Astrocyte of the cerebellum (primary cell): ENCODE results near the gene TEX48.

Experiments
- DNase-seq: peaks from one replicate; pipeline ENCODE4 v3.0.0-alpha.2; 2011; ENCODE audit warnings: low read depth
- H3K4me3 ChIP-seq: 2 replicates; pipeline ENCODE4 v1.5.1; 2011; ENCODE audit warnings: mild to moderate bottlenecking, low read depth, low read length, moderate library complexity
- in situ Hi-C: cut with HindIII; loops from 2 replicates; pipeline ENCODE4 v1.10.0; 2017; ENCODE audit warnings: low sequenced_read_pairs
- TF ChIP-seq, protein P1 (sequence below): IDR thresholded peaks from 2 replicates; pipeline ENCODE4 v1.5.1; 2012; ENCODE audit warnings: low read length, low read depth, moderate library complexity, mild to moderate bottlenecking; ENCODE audit errors: missing control alignments

Gene TEX48

DNA sequence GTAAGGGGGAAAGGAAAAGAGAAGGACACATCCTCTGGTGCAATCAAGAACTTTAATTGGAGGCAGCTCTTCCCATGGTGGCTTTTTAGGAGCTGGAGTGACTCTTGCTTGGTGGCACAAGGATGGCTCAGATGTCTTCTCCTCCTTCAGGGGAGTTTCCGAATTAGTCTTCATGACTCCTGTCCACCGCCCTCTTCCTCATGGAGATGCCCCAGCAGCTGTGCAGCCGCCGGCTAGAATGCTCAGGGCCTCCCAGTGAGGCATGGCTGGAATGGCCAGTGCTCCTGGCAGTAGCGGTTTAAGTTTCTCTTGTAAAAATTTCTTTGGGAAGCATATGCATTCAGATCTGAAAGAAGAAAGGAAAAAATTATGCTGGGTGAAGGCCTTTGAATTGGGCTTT, 15.6 kb downstream of the TEX48 start:
- no peak overlapping the region for H3K4me3 ChIP-seq
- TF ChIP-seq, protein P1, sequence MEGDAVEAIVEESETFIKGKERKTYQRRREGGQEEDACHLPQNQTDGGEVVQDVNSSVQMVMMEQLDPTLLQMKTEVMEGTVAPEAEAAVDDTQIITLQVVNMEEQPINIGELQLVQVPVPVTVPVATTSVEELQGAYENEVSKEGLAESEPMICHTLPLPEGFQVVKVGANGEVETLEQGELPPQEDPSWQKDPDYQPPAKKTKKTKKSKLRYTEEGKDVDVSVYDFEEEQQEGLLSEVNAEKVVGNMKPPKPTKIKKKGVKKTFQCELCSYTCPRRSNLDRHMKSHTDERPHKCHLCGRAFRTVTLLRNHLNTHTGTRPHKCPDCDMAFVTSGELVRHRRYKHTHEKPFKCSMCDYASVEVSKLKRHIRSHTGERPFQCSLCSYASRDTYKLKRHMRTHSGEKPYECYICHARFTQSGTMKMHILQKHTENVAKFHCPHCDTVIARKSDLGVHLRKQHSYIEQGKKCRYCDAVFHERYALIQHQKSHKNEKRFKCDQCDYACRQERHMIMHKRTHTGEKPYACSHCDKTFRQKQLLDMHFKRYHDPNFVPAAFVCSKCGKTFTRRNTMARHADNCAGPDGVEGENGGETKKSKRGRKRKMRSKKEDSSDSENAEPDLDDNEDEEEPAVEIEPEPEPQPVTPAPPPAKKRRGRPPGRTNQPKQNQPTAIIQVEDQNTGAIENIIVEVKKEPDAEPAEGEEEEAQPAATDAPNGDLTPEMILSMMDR, result no peak
- no peak for DNase-seq
- in situ Hi-C loops, result loop anchor here (5.0 to 25.0 kb wide), 2 partner anchors 261 to 346 kb away; no protein-coding TSS in a partner anchor

DNA sequence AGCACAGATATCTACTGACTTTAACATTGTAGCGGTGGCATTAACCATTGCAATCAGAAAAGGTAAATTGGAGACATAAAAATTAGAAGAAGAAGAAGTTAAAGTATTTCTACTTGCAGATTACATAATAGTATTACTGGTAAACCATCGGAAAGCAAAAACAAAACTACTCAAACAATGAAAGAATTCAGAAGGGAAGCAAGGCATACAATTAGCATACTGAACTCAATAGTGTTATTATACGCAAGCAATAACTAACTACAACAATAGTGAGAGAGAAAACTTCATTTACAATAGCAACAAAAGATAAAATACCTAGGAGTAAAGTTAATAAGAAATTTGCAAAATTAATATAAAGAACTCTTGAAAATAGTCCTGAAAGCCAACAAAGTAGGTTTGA, 17.8 kb downstream of the TEX48 start:
- in situ Hi-C loops, result loop anchor here (25.0 kb wide), 1 partner anchor 348 kb away; no protein-coding TSS in a partner anchor
- no peak for DNase-seq
- H3K4me3 ChIP-seq, result no peak overlapping the region
- TF ChIP-seq, protein P1, result no peak

DNA sequence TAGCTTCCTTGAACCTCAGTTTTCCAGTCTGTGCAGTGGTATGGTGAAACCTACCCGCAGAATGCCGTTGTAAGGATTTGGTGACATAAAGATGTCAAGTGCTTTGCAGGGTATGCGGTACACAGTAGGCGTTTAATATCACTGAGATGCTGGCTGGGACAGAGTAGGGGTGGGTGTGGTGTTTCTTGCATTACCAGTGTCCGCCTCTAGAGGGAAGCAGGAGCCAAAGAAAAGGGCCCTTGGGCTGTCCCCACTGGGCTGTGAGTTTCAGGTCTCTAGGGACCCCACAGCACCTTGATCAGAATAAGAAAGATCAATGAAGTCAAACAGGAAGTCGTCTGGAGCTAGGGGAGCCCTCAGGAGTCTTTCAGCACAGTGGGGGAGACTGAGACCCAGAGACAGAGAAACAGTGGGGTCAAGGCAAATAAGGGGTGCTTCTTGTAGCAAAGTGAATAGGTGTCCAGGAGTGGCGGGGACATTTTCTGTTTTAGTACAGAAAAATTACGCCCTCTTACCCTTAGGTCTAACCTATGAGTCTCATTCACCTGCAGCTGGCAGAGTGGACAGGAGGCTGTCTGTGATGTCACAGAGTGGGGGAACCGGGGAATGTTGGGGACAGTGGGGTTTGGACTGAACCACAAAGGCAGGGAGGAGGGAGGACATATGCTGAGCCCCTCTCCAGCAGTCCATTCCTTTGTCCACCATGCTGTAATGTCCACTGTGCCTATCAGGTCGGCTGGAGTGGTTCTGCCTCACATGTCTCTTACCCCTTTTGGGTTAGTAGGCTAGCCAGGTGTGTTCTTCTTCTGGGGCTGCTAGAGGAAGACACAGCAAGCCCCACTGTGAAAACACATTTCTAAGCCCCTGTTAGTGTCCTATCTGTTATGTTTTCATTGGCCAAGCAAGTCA, 19.7 kb downstream of the TEX48 start:
- in situ Hi-C loops, result loop anchor here (25.0 kb wide), 1 partner anchor 350 kb away; no protein-coding TSS in a partner anchor
- no peak overlapping the region for H3K4me3 ChIP-seq
- no peak for DNase-seq
- TF ChIP-seq, protein P1, result peak; percentile 92

DNA sequence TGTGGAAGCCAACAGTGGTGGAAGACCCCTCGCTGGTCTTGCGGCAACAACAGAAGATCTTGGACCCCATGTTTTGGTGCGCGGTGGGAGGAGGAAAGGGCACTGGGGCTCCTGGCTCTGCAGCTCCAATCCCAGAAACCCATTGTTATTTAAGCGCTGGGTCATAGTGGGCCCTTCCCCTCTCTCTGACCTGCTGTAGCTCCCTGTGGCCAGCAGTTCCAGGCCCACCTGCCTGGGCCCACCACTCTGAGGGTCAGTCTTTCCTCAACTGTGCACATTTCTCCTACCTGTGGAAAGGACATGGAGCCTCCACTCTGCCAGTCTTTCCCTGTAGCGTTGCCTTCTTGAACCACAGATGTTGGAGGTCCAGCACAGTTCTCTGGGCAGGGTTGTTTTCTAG, 24.3 kb downstream of the TEX48 start, which contains the start of gene TEX53:
Gene TEX53 (minus strand): TSS at position 101 of the 400 bp plus-strand sequence. CDS start 31 bp downstream, at position 70.
- H3K4me3 ChIP-seq, result no peak within 1 kb of the TSS
- TF ChIP-seq, protein P1, result no peak
- DNase-seq, result no peak
- in situ Hi-C loops, result loop anchor here (25.0 kb wide), 1 partner anchor 355 kb away; no protein-coding TSS in a partner anchor

DNA sequence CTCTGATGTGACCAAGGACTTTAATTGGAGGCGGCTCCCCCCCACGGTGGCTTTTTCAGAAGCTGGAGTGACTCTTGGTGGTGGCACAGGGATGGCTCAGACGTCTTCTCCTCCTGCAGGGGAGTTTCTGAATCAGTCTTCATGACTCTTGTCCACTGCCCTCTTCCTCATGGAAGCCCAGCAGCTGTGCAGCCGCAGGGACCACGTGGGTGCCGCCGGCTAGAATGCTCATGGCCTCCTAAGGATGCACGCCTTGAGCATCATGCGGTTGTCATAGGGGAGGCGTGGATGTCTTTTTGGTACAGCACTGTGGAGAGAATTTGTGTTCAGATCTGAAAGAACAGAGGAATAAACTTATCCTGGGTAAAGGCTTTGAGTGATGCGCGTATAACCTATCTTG, 25.7 kb downstream of the TEX48 start:
- H3K4me3 ChIP-seq, result no peak overlapping the region
- no peak for DNase-seq
- in situ Hi-C loops, result loop anchor here (25.0 kb wide), 1 partner anchor 356 kb away; no protein-coding TSS in a partner anchor
- TF ChIP-seq, protein P1, result no peak

DNA sequence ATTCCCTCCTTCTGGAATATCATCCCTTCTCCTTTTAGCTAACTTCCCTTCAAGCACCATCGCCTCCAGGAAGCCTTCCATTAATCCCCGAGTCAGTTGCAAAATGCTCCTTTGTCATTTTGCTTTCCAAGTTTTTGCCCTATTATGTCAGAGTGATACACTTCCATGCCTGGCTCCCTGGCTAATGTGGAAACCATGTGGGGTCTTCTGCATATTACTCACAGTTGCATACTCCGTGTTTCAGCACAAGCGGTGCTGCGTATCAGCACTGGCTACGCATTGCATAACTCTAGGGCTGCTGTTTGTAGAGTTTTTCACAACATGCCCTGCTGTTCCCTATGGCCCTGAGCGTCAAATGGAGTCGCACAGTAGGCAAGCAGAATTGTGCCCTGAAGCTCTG, 26.3 kb downstream of the TEX48 start:
- no peak for DNase-seq
- TF ChIP-seq, protein P1, result no peak
- in situ Hi-C loops, result loop anchor here (25.0 kb wide), 1 partner anchor 357 kb away; no protein-coding TSS in a partner anchor

More for the DNA sequence above, 26.3 kb downstream of the TEX48 start:
- H3K4me3 ChIP-seq, result no peak overlapping the region
